OCI-LY1 (cell line): Measurements from ENCODE around the gene GALNT2.

Experiments
- H2AFZ ChIP-seq: fragments of 200-600 bp; sonication (generic), shearing (Covaris generic); 2 replicates; pipeline ENCODE4 v1.6.0; 2014; ENCODE audit warnings: antibody characterized with exemption, mild to moderate bottlenecking, low read length
- H3F3A ChIP-seq: fragments of 200-600 bp; sonication (generic), shearing (Covaris generic); 2 replicates; pipeline ENCODE4 v1.6.0; 2014; ENCODE audit warnings: mild to moderate bottlenecking, antibody characterized with exemption, low read length, moderate library complexity; ENCODE audit not compliant: insufficient read depth
- H3K27ac ChIP-seq: fragments of 200-600 bp; sonication (generic); 2 replicates; pipeline ENCODE4 v1.5.1; 2014; ENCODE audit warnings: low read length, mixed run types, mild to moderate bottlenecking, low read depth; ENCODE audit not compliant: poor library complexity, severe bottlenecking
- H3K27me3 ChIP-seq: fragments of 200-600 bp; sonication (generic); 2 replicates; pipeline ENCODE4 v1.6.0; 2014; ENCODE audit warnings: antibody characterized with exemption, mild to moderate bottlenecking, low read length, moderate library complexity; ENCODE audit not compliant: insufficient read depth
- H3K36me3 ChIP-seq: fragments of 200-600 bp; sonication (generic); 2 replicates; pipeline ENCODE4 v1.6.1; 2014; ENCODE audit warnings: mild to moderate bottlenecking, antibody characterized with exemption, low read length, moderate library complexity, mixed read lengths; ENCODE audit not compliant: insufficient read depth
- H3K4me1 ChIP-seq: fragments of 200-600 bp; sonication (generic); 2 replicates; pipeline ENCODE4 v1.5.1; 2014; ENCODE audit warnings: mild to moderate bottlenecking, low read length, moderate library complexity; ENCODE audit not compliant: insufficient read depth, severe bottlenecking
- H3K4me2 ChIP-seq: fragments of 200-600 bp; sonication (generic), shearing (Covaris generic); 2 replicates; pipeline ENCODE4 v1.6.1; 2014; ENCODE audit warnings: low read length
- H3K4me3 ChIP-seq: fragments of 200-600 bp; sonication (generic); 2 replicates; pipeline ENCODE4 v1.5.1; 2014; ENCODE audit warnings: low read length, low read depth, mild to moderate bottlenecking, mixed read lengths; ENCODE audit not compliant: poor library complexity, severe bottlenecking
- H3K79me2 ChIP-seq: fragments of 200-600 bp; shearing (Covaris generic); 2 replicates; pipeline ENCODE4 v1.6.1; 2016; ENCODE audit warnings: mixed run types, low read length, mixed read lengths; ENCODE audit not compliant: insufficient read depth
- H3K9ac ChIP-seq: fragments of 200-600 bp; sonication (generic), shearing (Covaris generic); 2 replicates; pipeline ENCODE4 v1.6.1; 2014; ENCODE audit warnings: mild to moderate bottlenecking, low read length, mixed read lengths
- H3K9me2 ChIP-seq: fragments of 200-600 bp; sonication (generic), shearing (Covaris generic); 2 replicates; pipeline ENCODE4 v1.6.1; 2014; ENCODE audit warnings: low read depth, mild to moderate bottlenecking, low read length, mixed read lengths
- H3K9me3 ChIP-seq: fragments of 200-600 bp; shearing (Covaris generic); 2 replicates; pipeline ENCODE4 v1.6.1; 2014; ENCODE audit warnings: low read length, mixed read lengths
- H4K20me1 ChIP-seq: fragments of 200-600 bp; sonication (generic), shearing (Covaris generic); 2 replicates; pipeline ENCODE4 v1.6.0; 2016; ENCODE audit warnings: mild to moderate bottlenecking, low read length; ENCODE audit not compliant: insufficient read depth
- EZH2 ChIP-seq: fragments of 200-600 bp; sonication (generic), shearing (Covaris generic); IDR thresholded peaks from 2 replicates; pipeline ENCODE4 v1.8.0; 2017; ENCODE audit warnings: borderline replicate concordance, mixed run types, mild to moderate bottlenecking, antibody characterized with exemption, low read length, moderate library complexity, mixed read lengths
- TF ChIP-seq, protein P1 (sequence below): fragments of 200-600 bp; sonication (generic), shearing (Covaris generic); IDR thresholded peaks from 2 replicates; pipeline ENCODE4 v1.5.1; 2017; ENCODE audit warnings: mild to moderate bottlenecking, antibody characterized with exemption, low read length, moderate library complexity, mixed read lengths

GALNT2 gene

DNA sequence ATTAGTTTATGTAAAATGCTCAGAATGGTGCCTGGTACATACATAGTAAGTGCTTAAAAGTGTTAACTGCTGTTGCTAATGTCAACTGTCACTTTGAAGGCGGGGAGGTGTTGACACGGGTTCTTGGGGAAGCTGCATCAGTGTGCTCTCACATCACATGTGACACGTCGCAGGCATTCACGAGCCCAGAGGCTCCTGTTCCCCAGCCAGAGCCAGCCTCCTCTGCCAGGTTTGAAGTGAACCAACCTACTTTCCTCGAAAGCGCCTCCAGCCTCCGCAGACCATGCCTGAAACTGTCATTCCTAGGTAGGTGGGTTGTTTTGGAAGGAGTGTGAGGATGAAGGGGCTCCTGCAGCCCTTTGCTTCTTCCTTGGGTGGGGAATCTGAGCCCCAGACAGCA is 13.8 kb downstream of the GALNT2 start:
- H3K27me3 ChIP-seq, result no peaks in the 10 kb centered on the region
- no peaks in the 10 kb centered on the region for H3K9me2 ChIP-seq
- H3F3A ChIP-seq, result no peaks in the 10 kb centered on the region
- H3K4me2 ChIP-seq, result no peak overlapping the region
- no peak overlapping the region for H2AFZ ChIP-seq
- peaks cover 13% of the 10 kb centered on the region; the same call in 1 of the 2 replicates for H3K36me3 ChIP-seq
- no peaks in the 10 kb centered on the region for H4K20me1 ChIP-seq
- TF ChIP-seq, protein P1, sequence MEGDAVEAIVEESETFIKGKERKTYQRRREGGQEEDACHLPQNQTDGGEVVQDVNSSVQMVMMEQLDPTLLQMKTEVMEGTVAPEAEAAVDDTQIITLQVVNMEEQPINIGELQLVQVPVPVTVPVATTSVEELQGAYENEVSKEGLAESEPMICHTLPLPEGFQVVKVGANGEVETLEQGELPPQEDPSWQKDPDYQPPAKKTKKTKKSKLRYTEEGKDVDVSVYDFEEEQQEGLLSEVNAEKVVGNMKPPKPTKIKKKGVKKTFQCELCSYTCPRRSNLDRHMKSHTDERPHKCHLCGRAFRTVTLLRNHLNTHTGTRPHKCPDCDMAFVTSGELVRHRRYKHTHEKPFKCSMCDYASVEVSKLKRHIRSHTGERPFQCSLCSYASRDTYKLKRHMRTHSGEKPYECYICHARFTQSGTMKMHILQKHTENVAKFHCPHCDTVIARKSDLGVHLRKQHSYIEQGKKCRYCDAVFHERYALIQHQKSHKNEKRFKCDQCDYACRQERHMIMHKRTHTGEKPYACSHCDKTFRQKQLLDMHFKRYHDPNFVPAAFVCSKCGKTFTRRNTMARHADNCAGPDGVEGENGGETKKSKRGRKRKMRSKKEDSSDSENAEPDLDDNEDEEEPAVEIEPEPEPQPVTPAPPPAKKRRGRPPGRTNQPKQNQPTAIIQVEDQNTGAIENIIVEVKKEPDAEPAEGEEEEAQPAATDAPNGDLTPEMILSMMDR, result no peak
- no peak for TF ChIP-seq EZH2
- H3K79me2 ChIP-seq, result peaks cover 83% of the 10 kb centered on the region
- no peaks in the 10 kb centered on the region for H3K9me3 ChIP-seq
- no peak overlapping the region for H3K27ac ChIP-seq
- H3K4me3 ChIP-seq, result no peak overlapping the region
- H3K4me1 ChIP-seq, result peaks cover 24% of the 10 kb centered on the region
- H3K9ac ChIP-seq, result no peak overlapping the region

DNA sequence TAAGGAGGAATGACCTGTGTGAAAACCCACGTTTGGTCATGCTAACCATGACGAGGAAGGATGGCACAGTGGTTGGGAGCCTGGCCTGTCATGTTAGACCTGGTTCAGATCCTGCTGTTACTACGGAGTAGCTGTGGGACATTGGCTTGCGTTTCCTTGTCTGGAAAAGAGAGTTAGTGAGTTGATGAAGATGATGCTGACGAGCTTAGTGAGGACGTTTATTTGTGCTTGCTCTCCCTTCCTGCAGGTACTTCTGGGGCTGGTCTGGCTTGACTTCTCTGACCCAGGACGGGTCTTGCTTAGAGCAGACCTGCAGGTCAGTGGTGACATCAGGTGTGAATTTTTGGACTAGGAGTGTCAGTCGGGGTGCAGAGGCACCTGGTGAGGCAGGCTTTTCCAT is 14.7 kb downstream of the GALNT2 start:
- H3K27me3 ChIP-seq, result no peaks in the 10 kb centered on the region
- no peaks in the 10 kb centered on the region for H3K9me3 ChIP-seq
- TF ChIP-seq EZH2, result no peak
- TF ChIP-seq, protein P1, result no peak
- H3K27ac ChIP-seq, result no peak overlapping the region
- no peak overlapping the region for H3K9ac ChIP-seq
- H3K36me3 ChIP-seq, result peaks cover 9% of the 10 kb centered on the region; the same call in 1 of the 2 replicates
- H4K20me1 ChIP-seq, result no peaks in the 10 kb centered on the region
- peaks cover 83% of the 10 kb centered on the region for H3K79me2 ChIP-seq
- no peaks in the 10 kb centered on the region for H3K9me2 ChIP-seq
- no peak overlapping the region for H3K4me3 ChIP-seq
- no peak overlapping the region for H3K4me2 ChIP-seq
- no peak overlapping the region for H2AFZ ChIP-seq
- no peaks in the 10 kb centered on the region for H3F3A ChIP-seq
- H3K4me1 ChIP-seq, result peaks cover 33% of the 10 kb centered on the region

DNA sequence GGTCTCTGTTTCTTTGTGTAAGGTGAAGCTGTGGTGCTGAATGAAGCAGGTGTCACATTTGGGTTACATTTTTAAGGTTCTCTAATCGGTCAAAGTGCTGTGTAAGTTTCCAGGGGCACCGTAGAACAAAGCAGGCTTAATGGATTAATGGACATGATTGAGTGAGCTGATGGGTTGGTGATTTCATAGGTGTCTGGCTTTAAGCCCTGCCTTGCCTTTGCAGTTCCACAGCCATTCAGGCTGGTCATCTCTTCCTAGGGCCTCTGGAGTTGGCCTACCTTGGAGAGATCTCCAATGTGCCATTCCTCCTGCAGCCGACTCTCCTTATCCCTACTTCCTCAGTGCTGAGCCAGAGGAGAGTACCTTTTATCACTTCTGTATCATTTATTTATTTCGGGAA is 15.2 kb downstream of the GALNT2 start:
- Histone ChIP-seq H4K20me1 (no peaks in the 10 kb centered on the region), H3F3A (no peaks in the 10 kb centered on the region), H3K9me3 (no peaks in the 10 kb centered on the region), H3K27me3 (no peaks in the 10 kb centered on the region), H3K36me3 (peaks cover 7% of the 10 kb centered on the region; the same call in 1 of the 2 replicates), H3K4me3 (no peak overlapping the region), H3K79me2 (peaks cover 82% of the 10 kb centered on the region), H3K4me1 (peaks cover 38% of the 10 kb centered on the region), H3K9ac (no peak overlapping the region), H3K9me2 (no peaks in the 10 kb centered on the region), H3K4me2 (no peak overlapping the region), H3K27ac (no peak overlapping the region), H2AFZ (no peak overlapping the region)
- TF ChIP-seq, protein P1, result no peak
- TF ChIP-seq EZH2, result no peak
